Activated CD4-positive, alpha-beta T cell treated with anti-CD3 and anti-CD28 coated beads, Interleukin-2, amount 10 ng/mL, durations not matched to agents 24 days and 14 days (primary cell): ENCODE results near the gene ANKRD13C. TPM values are rescaled to one million over a fixed set of nuclear protein-coding genes. Genes with fewer than 3 reads are reported as not detected.

Experiments used
- total RNA-seq: library from RNA; stranded (reverse); gene quantifications from 2 replicates; pipeline ENCODE4 v1.2.3, GENCODE V29; 2022

Gene ANKRD13C
- total RNA-seq, 1 donor from 2014 or later = 24.6 TPM

Other genes with a start within 250 kb of the ANKRD13C start
- gene LRRC40, start 149.1 kb downstream of the ANKRD13C start, total RNA-seq = 23.3 and 25.3 TPM in 2 replicates
- 187 and 195 TPM in 2 replicates for gene SRSF11, start 133.3 kb downstream of the ANKRD13C start, total RNA-seq
- gene CTH, start 56.5 kb upstream of the ANKRD13C start, total RNA-seq = 12.7 and 14.3 TPM in 2 replicates